T-cell (primary cell): Measurements from ENCODE around the gene CERS1. TPM values are rescaled to one million over a fixed set of nuclear protein-coding genes. Genes with fewer than 3 reads are reported as not detected.

Experiments
- ATAC-seq, 4 experiments: fragments of 200-7000 bp in 3 of 4; fragments of 150-1000 bp in 1 of 4; cut with Tn5 transposase; replicated peaks in 1 of 4; 1 replicate in 3 of 4; 2 replicates in 1 of 4; pipeline ENCODE4 v1.10.0; 2021; ENCODE audit warnings: moderate library complexity in 3 of 4, mild to moderate bottlenecking in 2 of 4, moderate number of reproducible peaks in 1 of 4
- CTCF ChIA-PET, 2 donors: fragments of 300-600 bp; sonication (Branson Sonifier 250); formaldehyde crosslinking; loops; one replicate each; lab custom pipeline; 2022; ENCODE audit warnings: antibody characterized with exemption in 2 of 2; lab: Charles Lee
- POLR2A ChIA-PET, 2 donors: fragments of 300-600 bp; sonication (Branson Sonifier 250); formaldehyde crosslinking; loops; one replicate each; lab custom pipeline; 2022; ENCODE audit warnings: antibody characterized with exemption in 2 of 2; lab: Charles Lee
- DNase-seq, 35 experiments: peaks; one replicate each; pipeline versions ENCODE4 v3.0.0 to v3.0.0-alpha.2; 2013 to 2023
- H3K27ac ChIP-seq: one replicate; pipeline ENCODE4 v1.5.1; 2013; ENCODE audit warnings: low read length
- H3K27me3 ChIP-seq, 2 experiments: replicated peaks in 1 of 2; 1 replicate in 1 of 2; 2 replicates in 1 of 2; pipeline versions ENCODE4 v1.6.1 to v1.7.0; 2013; ENCODE audit warnings: low read length in 1 of 2, mixed read lengths in 1 of 2; ENCODE audit not compliant: control insufficient read depth in 2 of 2, insufficient read depth in 2 of 2; ENCODE audit errors: extremely low read depth in 1 of 2
- H3K36me3 ChIP-seq, 2 donors: 1 replicate in 1 of 2; 2 replicates in 1 of 2; pipeline versions ENCODE4 v1.6.1 to v1.7.0; 2013; ENCODE audit warnings: low read length in 1 of 2; ENCODE audit not compliant: control insufficient read depth in 2 of 2, insufficient read depth in 1 of 2; ENCODE audit errors: extremely low read depth in 1 of 2
- H3K4me1 ChIP-seq, 2 experiments: 1 replicate in 1 of 2; 2 replicates in 1 of 2; pipeline versions ENCODE4 v1.6.1 to v1.7.0; 2013; ENCODE audit warnings: low read length in 2 of 2, mixed read lengths in 1 of 2; ENCODE audit not compliant: insufficient read depth in 2 of 2, control insufficient read depth in 1 of 2; ENCODE audit errors: extremely low read depth in 1 of 2
- H3K4me3 ChIP-seq, 2 donors: 1 replicate in 1 of 2; 2 replicates in 1 of 2; pipeline versions ENCODE4 v1.5.1 to v1.7.0; 2013; ENCODE audit warnings: mild to moderate bottlenecking in 2 of 2, low read length in 1 of 2, moderate library complexity in 1 of 2; ENCODE audit not compliant: control insufficient read depth in 1 of 2; ENCODE audit errors: extremely low read depth in 1 of 2
- H3K9me3 ChIP-seq: 2 replicates; pipeline ENCODE4 v1.7.0; 2013
- H3K27ac Mint-ChIP-seq, 2 donors: one replicate each; pipeline ENCODE4 v1.8.0; 2020 to 2021; ENCODE audit warnings: mild to moderate bottlenecking in 2 of 2, mixed read lengths in 2 of 2
- H3K27me3 Mint-ChIP-seq, 2 donors: one replicate each; pipeline ENCODE4 v1.8.0; 2021 to 2022; ENCODE audit warnings: mixed read lengths in 2 of 2
- H3K36me3 Mint-ChIP-seq: one replicate; pipeline ENCODE4 v1.8.0; 2021; ENCODE audit warnings: mixed read lengths
- H3K4me1 Mint-ChIP-seq, 3 donors: one replicate each; pipeline ENCODE4 v1.8.0; 2020 to 2022; ENCODE audit warnings: mixed read lengths in 3 of 3, mild to moderate bottlenecking in 1 of 3
- H3K4me3 Mint-ChIP-seq, 3 donors: one replicate each; pipeline ENCODE4 v1.8.0; 2020 to 2022; ENCODE audit warnings: mild to moderate bottlenecking in 3 of 3, mixed read lengths in 3 of 3, moderate library complexity in 3 of 3
- H3K9me3 Mint-ChIP-seq, 3 donors: one replicate each; pipeline ENCODE4 v1.8.0; 2020 to 2022; ENCODE audit warnings: mixed read lengths in 3 of 3
- WGBS: methylation state at CpG from one replicate; pipeline ENCODE4 v1.1.5; 2013; ENCODE audit warnings: missing lambda C conversion rate; ENCODE audit not compliant: insufficient coverage; 5-methylcytosine and 5-hydroxymethylcytosine counted together
- total RNA-seq, 35 experiments: library from RNA in 6 of 35; stranded (reverse) in 6 of 35; fragments of 120-200 nt in 1 of 35; gene quantifications; one replicate each; pipeline versions ENCODE4 v1.2.1 to v1.2.4 and lab custom pipeline; 2013 to 2026

Gene CERS1
- total RNA-seq, 5 donors from 2014 or later (not counting 1 experiment from before 2014, with no cell fraction given): 0.20 TPM; not detected in 3

DNA sequence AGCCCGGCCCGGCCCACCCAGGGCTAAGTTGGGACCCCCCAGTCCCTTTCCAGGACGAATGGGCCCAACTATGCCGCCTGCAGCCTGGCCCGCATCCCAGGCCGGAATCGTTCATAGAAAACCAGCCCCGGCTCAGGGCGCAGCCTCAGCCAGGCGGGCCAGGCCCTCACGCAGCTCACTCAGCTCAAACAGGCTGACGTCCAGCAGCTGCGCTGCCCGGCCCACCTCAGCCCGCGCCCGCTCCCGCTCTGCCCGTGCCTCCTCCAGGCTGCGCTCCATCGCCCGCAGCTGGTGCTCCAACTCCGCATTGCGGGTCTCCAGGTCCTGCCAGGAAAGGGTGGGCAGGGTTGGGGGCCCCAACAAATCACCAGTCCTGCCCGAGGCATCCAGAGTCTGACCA, 33.4 kb upstream of the CERS1 start:
- Mint-ChIP-seq H3K4me3 (no peak overlapping the region), H3K27ac (no peak overlapping the region), H3K4me1 (peaks cover 6 to 14% (median 11%) of the 10 kb centered on the region in 3 donors), H3K36me3 (peaks cover 10% of the 10 kb centered on the region), H3K27me3 (peaks cover 8 to 11% of the 10 kb centered on the region in 2 donors), H3K9me3 (no peaks in the 10 kb centered on the region)
- Histone ChIP-seq H3K36me3 (peaks cover 6 to 28% of the 10 kb centered on the region in 2 donors), H3K4me1 (peaks cover 3 to 16% of the 10 kb centered on the region in 2 experiments), H3K27ac (no peak overlapping the region), H3K27me3 (peaks cover 0 to 21% of the 10 kb centered on the region in 2 experiments), H3K4me3 (no peak overlapping the region), H3K9me3 (no peaks in the 10 kb centered on the region)
- ChIA-PET POLR2A (no interaction called here), CTCF (no interaction called here)
- ATAC-seq: no peak
- DNase-seq: no peak
- WGBS: 93% methylated on average over 25 of the region's 25 CpGs

DNA sequence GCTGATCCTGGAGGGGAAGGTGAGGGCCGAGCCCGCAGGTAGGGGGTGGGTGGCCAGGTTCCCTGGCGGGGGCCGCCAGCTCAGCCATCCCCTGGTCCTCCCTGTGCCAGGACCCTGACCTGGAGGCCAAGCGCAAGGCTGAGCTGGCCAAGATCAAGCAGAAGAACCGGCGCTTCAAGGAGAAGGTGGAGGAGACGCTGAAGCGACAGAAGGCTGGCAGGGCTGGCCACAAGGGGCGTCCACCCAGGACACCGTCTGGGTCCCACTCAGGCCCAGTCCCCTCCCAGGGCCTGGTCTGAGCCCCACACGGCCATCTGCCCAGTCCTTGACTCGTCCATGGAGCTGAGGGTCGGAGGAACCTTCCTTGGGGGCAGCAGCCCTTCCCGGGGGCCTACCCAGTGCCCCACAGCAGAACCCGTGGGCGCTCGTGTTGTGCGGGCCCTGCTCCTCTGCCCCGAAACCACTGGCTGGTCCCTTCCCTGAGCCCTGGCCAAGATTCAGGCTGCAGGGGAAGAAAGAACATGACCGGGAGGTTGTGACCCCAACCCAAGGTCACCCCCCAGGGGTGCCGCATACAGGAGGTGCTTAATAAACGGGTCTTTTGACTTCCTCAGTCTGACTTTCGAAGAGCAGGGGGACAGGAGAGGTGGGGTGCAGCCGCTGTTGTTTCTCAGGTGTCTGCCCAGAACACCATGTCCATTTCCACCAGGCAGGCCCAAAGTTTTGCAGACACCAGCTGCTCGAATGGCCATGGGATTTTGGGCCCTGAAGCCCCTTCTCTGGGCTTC, 32.3 kb upstream of the CERS1 start:
- no peak overlapping the region for H3K4me3 ChIP-seq
- ChIA-PET POLR2A (interaction anchor here in 1 of 2 donors (0.7 kb wide), 1 partner anchor 454 kb away, joined by 4 read pairs; no protein-coding TSS in a partner anchor), CTCF (no interaction called here)
- Mint-ChIP-seq H3K9me3 (no peaks in the 10 kb centered on the region), H3K36me3 (peaks cover 12% of the 10 kb centered on the region), H3K4me3 (no peak overlapping the region), H3K4me1 (peaks cover 4 to 10% (median 5%) of the 10 kb centered on the region in 3 donors), H3K27ac (no peak overlapping the region), H3K27me3 (peaks cover 0 to under 1% of the 10 kb centered on the region in 2 donors)
- ATAC-seq (no peak), DNase-seq (no peak)
- peaks cover 0 to 10% of the 10 kb centered on the region in 2 experiments for H3K27me3 ChIP-seq
- peaks cover 3 to 16% of the 10 kb centered on the region in 2 experiments for H3K4me1 ChIP-seq
- WGBS: 87% methylated on average over 19 of the region's 26 CpGs
- H3K9me3 ChIP-seq: no peaks in the 10 kb centered on the region
- H3K36me3 ChIP-seq: peaks cover 7 to 37% of the 10 kb centered on the region in 2 donors
- no peak overlapping the region for H3K27ac ChIP-seq

DNA sequence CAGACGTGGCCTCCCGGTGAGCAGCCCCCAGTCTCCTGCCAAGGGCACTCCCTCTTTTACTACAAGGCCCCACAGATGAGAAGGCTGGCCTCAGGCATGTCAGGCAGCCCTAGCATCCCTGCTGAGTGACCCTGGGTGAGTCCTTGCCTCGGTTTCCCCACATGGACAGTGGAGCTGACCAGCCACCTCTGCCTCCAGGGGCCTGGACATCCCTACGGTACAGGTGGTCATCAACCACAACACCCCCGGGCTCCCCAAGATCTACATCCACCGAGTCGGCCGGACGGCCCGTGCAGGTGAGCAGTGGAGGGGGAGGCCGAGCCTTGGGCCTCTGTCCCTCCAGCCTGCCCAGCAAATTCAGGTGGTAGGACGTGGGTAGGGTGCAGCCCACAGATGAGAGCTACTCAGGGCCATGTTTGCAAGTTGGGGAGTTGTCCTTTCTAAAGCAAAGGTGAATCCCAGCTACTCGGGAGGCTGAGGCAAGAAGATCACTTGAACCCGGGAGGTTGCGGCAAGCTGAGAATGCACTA, 28.8 kb upstream of the CERS1 start:
- peaks cover 23% of the 10 kb centered on the region for H3K36me3 Mint-ChIP-seq
- H3K4me3 Mint-ChIP-seq: no peak overlapping the region
- WGBS: 100% methylated on average over 6 of the region's 15 CpGs
- H3K9me3 Mint-ChIP-seq: no peaks in the 10 kb centered on the region
- no peaks in the 10 kb centered on the region for H3K9me3 ChIP-seq
- no peaks in the 10 kb centered on the region for H3K27me3 ChIP-seq
- ChIA-PET POLR2A (no interaction called here), CTCF (no interaction called here)
- H3K27ac Mint-ChIP-seq: no peak overlapping the region
- peaks cover 7 to 17% of the 10 kb centered on the region in 2 experiments for H3K4me1 ChIP-seq
- ATAC-seq: no peak
- no peaks in the 10 kb centered on the region for H3K27me3 Mint-ChIP-seq
- H3K27ac ChIP-seq: no peak overlapping the region
- peaks cover 17 to 55% of the 10 kb centered on the region in 2 donors for H3K36me3 ChIP-seq
- DNase-seq: no peak
- peaks cover 12 to 13% (median 13%) of the 10 kb centered on the region in 3 donors for H3K4me1 Mint-ChIP-seq
- no peak overlapping the region for H3K4me3 ChIP-seq

DNA sequence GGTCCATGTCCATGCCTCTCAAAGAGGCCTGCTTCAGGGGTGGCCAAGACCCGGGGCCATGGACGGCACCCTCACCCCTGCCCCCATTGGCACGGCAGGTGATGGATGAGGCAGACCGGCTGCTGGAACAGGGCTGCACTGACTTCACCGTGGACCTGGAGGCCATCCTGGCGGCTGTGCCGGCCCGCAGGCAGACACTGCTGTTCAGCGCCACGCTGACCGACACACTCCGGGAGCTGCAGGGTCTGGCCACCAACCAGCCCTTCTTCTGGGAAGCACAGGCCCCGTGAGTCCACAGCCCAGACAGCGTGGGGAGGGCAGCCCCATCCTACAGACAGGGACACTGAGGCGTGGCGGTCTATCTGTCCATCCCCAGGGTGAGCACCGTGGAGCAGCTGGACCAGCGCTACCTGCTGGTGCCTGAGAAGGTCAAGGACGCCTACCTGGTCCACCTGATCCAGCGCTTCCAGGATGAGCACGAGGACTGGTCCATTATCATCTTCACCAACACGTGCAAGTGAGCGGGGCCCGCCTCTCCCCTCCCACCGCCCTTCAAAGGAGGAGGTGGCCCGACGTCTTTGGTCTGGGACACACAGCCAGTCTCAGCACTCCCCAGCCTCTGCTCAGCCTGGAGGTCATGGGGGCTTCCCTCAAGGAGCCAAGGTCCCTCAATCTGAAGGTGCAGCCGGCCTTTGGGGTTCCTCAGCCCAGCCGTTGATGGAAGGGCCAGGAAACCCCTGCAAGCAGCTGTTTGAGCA, 26.4 kb upstream of the CERS1 start:
- DNase-seq (no peak), ATAC-seq (no peak)
- Mint-ChIP-seq H3K4me3 (no peak overlapping the region), H3K27ac (no peak overlapping the region), H3K36me3 (peaks cover 23% of the 10 kb centered on the region), H3K4me1 (peaks cover 29 to 31% (median 30%) of the 10 kb centered on the region in 3 donors), H3K9me3 (no peaks in the 10 kb centered on the region), H3K27me3 (no peaks in the 10 kb centered on the region)
- peaks cover 17 to 51% of the 10 kb centered on the region in 2 donors for H3K36me3 ChIP-seq
- no peaks in the 10 kb centered on the region for H3K27me3 ChIP-seq
- H3K4me1 ChIP-seq: peaks cover 13 to 32% of the 10 kb centered on the region in 2 experiments
- H3K4me3 ChIP-seq: no peak overlapping the region
- H3K27ac ChIP-seq: no peak overlapping the region
- ChIA-PET POLR2A (interaction anchor here in 1 of 2 donors (0.6 to 0.7 kb wide), 2 partner anchors 136 to 1650 kb away, joined by 4 to 5 read pairs; no protein-coding TSS in a partner anchor), CTCF (no interaction called here)
- WGBS: 96% methylated on average over 27 of the region's 29 CpGs
- no peaks in the 10 kb centered on the region for H3K9me3 ChIP-seq

DNA sequence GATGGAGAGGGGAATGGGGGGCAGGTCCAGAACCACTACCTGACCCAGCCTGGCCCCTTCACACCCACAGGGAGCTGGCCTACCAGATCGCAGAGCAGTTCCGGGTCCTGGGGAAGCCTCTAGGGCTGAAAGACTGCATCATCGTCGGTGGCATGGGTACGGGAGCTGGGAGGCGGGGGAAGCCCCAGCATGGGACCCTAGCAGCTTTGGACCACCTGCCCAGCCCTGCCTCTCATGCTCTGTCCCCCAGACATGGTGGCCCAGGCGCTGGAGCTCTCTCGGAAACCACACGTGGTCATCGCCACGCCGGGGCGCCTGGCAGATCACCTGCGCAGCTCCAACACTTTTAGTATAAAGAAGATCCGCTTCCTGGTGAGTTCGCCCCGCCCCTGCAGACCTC, 25.6 kb upstream of the CERS1 start:
- Mint-ChIP-seq H3K27me3 (no peaks in the 10 kb centered on the region), H3K36me3 (peaks cover 23% of the 10 kb centered on the region), H3K4me3 (peak overlapping the region; percentile 55 to 93 (median 90)), H3K9me3 (no peaks in the 10 kb centered on the region), H3K4me1 (peaks cover 35 to 36% (median 36%) of the 10 kb centered on the region in 3 donors), H3K27ac (no peak overlapping the region)
- WGBS: 93% methylated on average over 13 of the region's 17 CpGs
- CTCF ChIA-PET: no interaction called here
- Histone ChIP-seq H3K27ac (no peak overlapping the region), H3K9me3 (no peaks in the 10 kb centered on the region), H3K36me3 (peaks cover 17 to 48% of the 10 kb centered on the region in 2 donors), H3K4me1 (peaks cover 13 to 38% of the 10 kb centered on the region in 2 experiments), H3K27me3 (no peaks in the 10 kb centered on the region), H3K4me3 (no peak overlapping the region)
- ATAC-seq: no peak
- POLR2A ChIA-PET: interaction anchor here in 1 of 2 donors (0.6 to 0.7 kb wide), 2 partner anchors 135 to 1650 kb away, joined by 4 to 5 read pairs; no protein-coding TSS in a partner anchor
- no peak for DNase-seq

DNA sequence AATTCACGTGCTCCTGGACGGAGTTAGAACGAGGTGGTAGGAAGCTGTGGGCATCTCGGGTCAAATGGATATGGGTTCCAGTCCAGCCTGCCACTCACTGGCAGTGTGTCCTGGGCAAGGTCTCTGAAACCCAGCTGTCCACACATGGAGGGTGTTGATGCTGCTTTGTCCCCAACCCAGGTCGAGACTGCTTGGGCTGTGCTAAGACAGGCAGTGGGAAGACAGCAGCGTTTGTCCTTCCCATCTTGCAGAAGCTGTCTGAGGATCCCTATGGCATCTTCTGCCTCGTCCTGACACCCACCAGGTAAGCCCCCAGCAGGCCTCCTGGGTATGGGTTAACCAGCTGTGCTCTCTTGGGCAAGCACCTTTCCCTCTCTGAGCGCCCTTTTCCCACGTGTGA, 24.4 kb upstream of the CERS1 start:
- no peaks in the 10 kb centered on the region for H3K9me3 ChIP-seq
- H3K27me3 ChIP-seq: no peaks in the 10 kb centered on the region
- Mint-ChIP-seq H3K4me1 (peaks cover 42 to 47% (median 45%) of the 10 kb centered on the region in 3 donors), H3K27ac (peak overlapping the region; percentile 92 to 93), H3K4me3 (peak overlapping the region; percentile 90 to 94 (median 93)), H3K27me3 (no peaks in the 10 kb centered on the region), H3K36me3 (peaks cover 16% of the 10 kb centered on the region), H3K9me3 (no peaks in the 10 kb centered on the region)
- WGBS: 68% methylated on average over 9 of the region's 9 CpGs
- peak overlapping the region; percentile 75 to 98 for H3K4me3 ChIP-seq
- H3K27ac ChIP-seq: no peak overlapping the region
- H3K4me1 ChIP-seq: peaks cover 13 to 46% of the 10 kb centered on the region in 2 experiments
- CTCF ChIA-PET: no interaction called here
- H3K36me3 ChIP-seq: peaks cover 17 to 39% of the 10 kb centered on the region in 2 donors
- DNase-seq (no peak), ATAC-seq (no peak)
- POLR2A ChIA-PET: no interaction called here
